OCI-LY1 (cell line): ENCODE data around the gene UNC13D.

Source experiments
- H2AFZ ChIP-seq: fragments of 200-600 bp; sonication (generic), shearing (Covaris generic); 2 replicates; pipeline ENCODE4 v1.6.0; 2014; ENCODE audit warnings: antibody characterized with exemption, mild to moderate bottlenecking, low read length
- H3F3A ChIP-seq: fragments of 200-600 bp; sonication (generic), shearing (Covaris generic); 2 replicates; pipeline ENCODE4 v1.6.0; 2014; ENCODE audit warnings: mild to moderate bottlenecking, antibody characterized with exemption, low read length, moderate library complexity; ENCODE audit not compliant: insufficient read depth
- H3K27ac ChIP-seq: fragments of 200-600 bp; sonication (generic); 2 replicates; pipeline ENCODE4 v1.5.1; 2014; ENCODE audit warnings: low read length, mixed run types, mild to moderate bottlenecking, low read depth; ENCODE audit not compliant: poor library complexity, severe bottlenecking
- H3K27me3 ChIP-seq: fragments of 200-600 bp; sonication (generic); 2 replicates; pipeline ENCODE4 v1.6.0; 2014; ENCODE audit warnings: antibody characterized with exemption, mild to moderate bottlenecking, low read length, moderate library complexity; ENCODE audit not compliant: insufficient read depth
- H3K36me3 ChIP-seq: fragments of 200-600 bp; sonication (generic); 2 replicates; pipeline ENCODE4 v1.6.1; 2014; ENCODE audit warnings: mild to moderate bottlenecking, antibody characterized with exemption, low read length, moderate library complexity, mixed read lengths; ENCODE audit not compliant: insufficient read depth
- H3K4me1 ChIP-seq: fragments of 200-600 bp; sonication (generic); 2 replicates; pipeline ENCODE4 v1.5.1; 2014; ENCODE audit warnings: mild to moderate bottlenecking, low read length, moderate library complexity; ENCODE audit not compliant: insufficient read depth, severe bottlenecking
- H3K4me2 ChIP-seq: fragments of 200-600 bp; sonication (generic), shearing (Covaris generic); 2 replicates; pipeline ENCODE4 v1.6.1; 2014; ENCODE audit warnings: low read length
- H3K4me3 ChIP-seq: fragments of 200-600 bp; sonication (generic); 2 replicates; pipeline ENCODE4 v1.5.1; 2014; ENCODE audit warnings: low read length, low read depth, mild to moderate bottlenecking, mixed read lengths; ENCODE audit not compliant: poor library complexity, severe bottlenecking
- H3K79me2 ChIP-seq: fragments of 200-600 bp; shearing (Covaris generic); 2 replicates; pipeline ENCODE4 v1.6.1; 2016; ENCODE audit warnings: mixed run types, low read length, mixed read lengths; ENCODE audit not compliant: insufficient read depth
- H3K9ac ChIP-seq: fragments of 200-600 bp; sonication (generic), shearing (Covaris generic); 2 replicates; pipeline ENCODE4 v1.6.1; 2014; ENCODE audit warnings: mild to moderate bottlenecking, low read length, mixed read lengths
- H3K9me2 ChIP-seq: fragments of 200-600 bp; sonication (generic), shearing (Covaris generic); 2 replicates; pipeline ENCODE4 v1.6.1; 2014; ENCODE audit warnings: low read depth, mild to moderate bottlenecking, low read length, mixed read lengths
- H3K9me3 ChIP-seq: fragments of 200-600 bp; shearing (Covaris generic); 2 replicates; pipeline ENCODE4 v1.6.1; 2014; ENCODE audit warnings: low read length, mixed read lengths
- H4K20me1 ChIP-seq: fragments of 200-600 bp; sonication (generic), shearing (Covaris generic); 2 replicates; pipeline ENCODE4 v1.6.0; 2016; ENCODE audit warnings: mild to moderate bottlenecking, low read length; ENCODE audit not compliant: insufficient read depth
- CTCF ChIP-seq: fragments of 200-600 bp; sonication (generic), shearing (Covaris generic); IDR thresholded peaks from 2 replicates; pipeline ENCODE4 v1.5.1; 2017; ENCODE audit warnings: mild to moderate bottlenecking, antibody characterized with exemption, low read length, moderate library complexity, mixed read lengths
- EZH2 ChIP-seq: fragments of 200-600 bp; sonication (generic), shearing (Covaris generic); IDR thresholded peaks from 2 replicates; pipeline ENCODE4 v1.8.0; 2017; ENCODE audit warnings: borderline replicate concordance, mixed run types, mild to moderate bottlenecking, antibody characterized with exemption, low read length, moderate library complexity, mixed read lengths

Gene UNC13D

GRCh38 chr17:75822800-75823166 lies 21.4 kb downstream of the UNC13D start:
- TF ChIP-seq CTCF = no peak
- TF ChIP-seq EZH2 = no peak
- Histone ChIP-seq H3K9me3 (no peaks in the 10 kb centered on the region), H3K4me2 (no peak overlapping the region), H3K4me3 (no peak overlapping the region), H3K27me3 (no peaks in the 10 kb centered on the region), H3K36me3 (peaks cover 84% of the 10 kb centered on the region), H3F3A (no peaks in the 10 kb centered on the region), H2AFZ (no peak overlapping the region), H3K9ac (no peak overlapping the region), H3K9me2 (no peaks in the 10 kb centered on the region), H3K79me2 (no peaks in the 10 kb centered on the region), H3K4me1 (peaks cover 29% of the 10 kb centered on the region), H3K27ac (no peak overlapping the region), H4K20me1 (no peaks in the 10 kb centered on the region)

GRCh38 chr17:75822119-75822799 lies 21.9 kb downstream of the UNC13D start:
- Histone ChIP-seq H3K27ac (peak overlapping the region; percentile 39), H4K20me1 (no peaks in the 10 kb centered on the region), H3K4me1 (peaks cover 23% of the 10 kb centered on the region), H3K36me3 (peaks cover 89% of the 10 kb centered on the region), H3K79me2 (no peaks in the 10 kb centered on the region), H3K4me2 (no peak overlapping the region), H3K4me3 (no peak overlapping the region), H2AFZ (no peak overlapping the region), H3F3A (no peaks in the 10 kb centered on the region), H3K27me3 (no peaks in the 10 kb centered on the region), H3K9ac (no peak overlapping the region), H3K9me3 (no peaks in the 10 kb centered on the region), H3K9me2 (no peaks in the 10 kb centered on the region)
- no peak for TF ChIP-seq EZH2
- no peak for TF ChIP-seq CTCF

- H3K27me3 ChIP-seq = no peaks in the 10 kb centered on the region
- peaks cover 16% of the 10 kb centered on the region for H3K4me1 ChIP-seq
- TF ChIP-seq EZH2 (no peak), CTCF (no peak)
- H3K4me3 ChIP-seq = no peak overlapping the region
- H4K20me1 ChIP-seq = no peaks in the 10 kb centered on the region
- no peaks in the 10 kb centered on the region for H3K9me3 ChIP-seq
- H2AFZ ChIP-seq = no peak overlapping the region
- no peak overlapping the region for H3K4me2 ChIP-seq
- H3F3A ChIP-seq = no peaks in the 10 kb centered on the region
- peaks cover 94% of the 10 kb centered on the region for H3K36me3 ChIP-seq
- H3K27ac ChIP-seq = peak overlapping the region; percentile 39
- H3K9me2 ChIP-seq = no peaks in the 10 kb centered on the region
- H3K79me2 ChIP-seq = no peaks in the 10 kb centered on the region
- no peak overlapping the region for H3K9ac ChIP-seq
Observed at GRCh38 chr17:75821552-75821951, 22.7 kb downstream of the UNC13D start.
